A549 (cell line): ENCODE data around the gene XPO5. TPM values are rescaled to one million over a fixed set of nuclear protein-coding genes. Genes with fewer than 3 reads are reported as not detected.

ENCODE experiments used
- ATAC-seq, 2 experiments: fragments of 200-7000 bp in 1 of 2; fragments of >200 bp in 1 of 2; cut with Nextera tagmentation in 1 of 2; cut with Tn5 transposase in 1 of 2; 3 replicates each; pipeline versions ENCODE4 v1.8.0 to v1.9.1; 2018 to 2020; ENCODE audit warnings: mild to moderate bottlenecking in 1 of 2, moderate library complexity in 1 of 2
- CTCF ChIA-PET: fragments of 300-600 bp; sonication (Branson Sonifier 250); formaldehyde crosslinking; extraction: SDS; loops from one replicate; lab custom pipeline; 2021; ENCODE audit warnings: antibody characterized with exemption, inconsistent platforms; lab: Yijun Ruan, JAX
- POLR2A ChIA-PET: fragments of 350-600 bp; formaldehyde crosslinking; extraction: SDS; loops from one replicate; lab custom pipeline; 2021; ENCODE audit warnings: antibody characterized with exemption, inconsistent platforms; lab: Yijun Ruan, JAX
- DNase-seq, 2 experiments: peaks; one replicate each; pipeline versions ENCODE4 v3.0.0 to v3.0.0-alpha.2; 2011 to 2016; ENCODE audit warnings: low read depth in 1 of 2, low spot score in 1 of 2
- FAIRE-seq: peaks from 2 replicates; lab custom pipeline; 2011; peaks lifted over from hg19 to GRCh38; lab: Jason Lieb, UNC
- H3K27ac ChIP-seq, 2 experiments: fragments of >200 bp; sonication (Bioruptor Twin); formaldehyde crosslinking; 3 replicates each; pipeline ENCODE4 v1.5.1; 2016 to 2017
- H3K4me1 ChIP-seq: fragments of >200 bp; sonication (Bioruptor Twin); formaldehyde crosslinking; 3 replicates; pipeline ENCODE4 v1.6.1; 2016
- H3K4me2 ChIP-seq: fragments of >200 bp; sonication (Bioruptor Twin); formaldehyde crosslinking; 3 replicates; pipeline ENCODE4 v1.6.1; 2016
- H3K4me3 ChIP-seq: fragments of >200 bp; sonication (Bioruptor Twin); formaldehyde crosslinking; 3 replicates; pipeline ENCODE4 v1.5.1; 2016
- H3K9me3 ChIP-seq: fragments of >200 bp; sonication (Bioruptor Twin); formaldehyde crosslinking; 3 replicates; pipeline ENCODE4 v1.6.1; 2016
- CHD2 ChIP-seq: fragments of 150-350 bp; IDR thresholded peaks from 2 replicates; pipeline ENCODE4 v1.6.1; 2014; ENCODE audit warnings: low read length; ENCODE audit not compliant: partially characterized antibody
- EHF ChIP-seq: fragments of 250-450 bp; sonication (Bioruptor Pico); IDR thresholded peaks from 2 replicates; pipeline ENCODE4 v1.5.0; 2020; ENCODE audit warnings: mild to moderate bottlenecking
- ESRRA ChIP-seq: fragments of 150-350 bp; IDR thresholded peaks from 2 replicates; pipeline ENCODE4 v1.6.1; 2014; ENCODE audit warnings: mild to moderate bottlenecking, low read length, borderline replicate concordance
- FOSL2 ChIP-seq, 2 experiments: fragments of 450-650 bp in 1 of 2; fragments of >200 bp in 1 of 2; sonication (Bioruptor Twin) in 1 of 2; formaldehyde crosslinking; IDR thresholded peaks; 2 replicates each; pipeline versions ENCODE4 v1.5.0 to v1.6.1; 2016 to 2020; ENCODE audit warnings: mild to moderate bottlenecking in 1 of 2, moderate library complexity in 1 of 2
- FOXS1 ChIP-seq: fragments of 250-450 bp; sonication (Bioruptor Pico); IDR thresholded peaks from 2 replicates; pipeline ENCODE4 v1.5.0; 2020; ENCODE audit warnings: mild to moderate bottlenecking, moderate library complexity
- GATA3 ChIP-seq: IDR thresholded peaks from 2 replicates; pipeline ENCODE4 v1.6.1; 2012; ENCODE audit warnings: borderline replicate concordance
- JUN ChIP-seq, 2 experiments: fragments of >200 bp; sonication (Bioruptor Twin); formaldehyde crosslinking; IDR thresholded peaks; 2 replicates in 1 of 2; 3 replicates in 1 of 2; pipeline ENCODE4 v1.6.1; 2016 to 2017
- KDM1A ChIP-seq: fragments of 200-600 bp; sonication (generic); IDR thresholded peaks from 2 replicates; pipeline ENCODE4 v1.6.1; 2016; ENCODE audit warnings: low read depth, mild to moderate bottlenecking
- KDM5A ChIP-seq: fragments of 200-600 bp; sonication (generic); IDR thresholded peaks from 2 replicates; pipeline ENCODE4 v1.6.1; 2016; ENCODE audit warnings: antibody characterized with exemption, mild to moderate bottlenecking
- NPAS2 ChIP-seq: fragments of 250-450 bp; sonication (Bioruptor Pico); IDR thresholded peaks from 2 replicates; pipeline ENCODE4 v1.8.0; 2022; ENCODE audit warnings: mild to moderate bottlenecking, moderate library complexity, borderline replicate concordance
- NR3C1 ChIP-seq: fragments of >200 bp; sonication (Bioruptor Twin); formaldehyde crosslinking; IDR thresholded peaks from 3 replicates; pipeline ENCODE4 v1.6.1; 2017
- PHF8 ChIP-seq: fragments of 200-600 bp; sonication (generic); IDR thresholded peaks from 2 replicates; pipeline ENCODE4 v1.6.1; 2016; ENCODE audit warnings: low read depth, mild to moderate bottlenecking, antibody characterized with exemption, moderate library complexity, borderline replicate concordance
- RAD21 ChIP-seq, 2 experiments: fragments of >200 bp in 1 of 2; sonication (Bioruptor Twin) in 1 of 2; formaldehyde crosslinking in 1 of 2; IDR thresholded peaks in 1 of 2; conservative IDR thresholded peaks in 1 of 2; 2 replicates in 1 of 2; 3 replicates in 1 of 2; pipeline ENCODE4 v1.6.1; 2012 to 2018; ENCODE audit warnings: inconsistent platforms in 1 of 2
- RFX5 ChIP-seq: fragments of 450-650 bp; IDR thresholded peaks from 2 replicates; pipeline ENCODE4 v1.7.1; 2014; ENCODE audit warnings: antibody characterized with exemption, mild to moderate bottlenecking, moderate library complexity
- ZC3H11A ChIP-seq: fragments of 450-650 bp; IDR thresholded peaks from 2 replicates; pipeline ENCODE4 v1.6.1; 2014; ENCODE audit warnings: antibody characterized with exemption, mild to moderate bottlenecking
- ZSCAN20 ChIP-seq: fragments of 250-450 bp; sonication (Bioruptor Pico); IDR thresholded peaks from 2 replicates; pipeline ENCODE4 v1.8.0; 2022; ENCODE audit warnings: mild to moderate bottlenecking, moderate library complexity
- WGBS: methylation state at CpG from one replicate; pipeline ENCODE4 v1.1.6; 2017; ENCODE audit errors: missing lambda C conversion rate; 5-methylcytosine and 5-hydroxymethylcytosine counted together
- polyA plus RNA-seq, 4 experiments: library from polyadenylated mRNA; depleted of rRNA in 3 of 4; stranded (reverse); fragments of >200 nt; fragmentation: RNase III in 1 of 4; extraction: RNeasy Plus Mini Kit Qiagen cat#74134 plus additional on column Dnase treatment in 1 of 4; gene quantifications; 2 replicates in 3 of 4; 3 replicates in 1 of 4; pipeline ENCODE4 v1.2.3, GENCODE V29; 2011 to 2017
- TF ChIP-seq, protein P1 (sequence below): fragments of 150-350 bp; IDR thresholded peaks from 2 replicates; pipeline ENCODE4 v1.6.1; 2014; ENCODE audit warnings: low read depth, mild to moderate bottlenecking, low read length
- TF ChIP-seq, protein P2 (sequence below): fragments of 450-650 bp; IDR thresholded peaks from 2 replicates; pipeline ENCODE4 v1.6.1; 2014; ENCODE audit warnings: antibody characterized with exemption
- TF ChIP-seq, protein P3 (sequence below): fragments of 250-450 bp; sonication (Bioruptor Pico); IDR thresholded peaks from 2 replicates; pipeline ENCODE4 v1.5.0; 2020; ENCODE audit warnings: low read depth, mild to moderate bottlenecking, moderate library complexity
- TF ChIP-seq, protein P4 (sequence below): fragments of 250-450 bp; sonication (Bioruptor Pico); IDR thresholded peaks from 2 replicates; pipeline ENCODE4 v1.5.0; 2021; ENCODE audit warnings: mild to moderate bottlenecking, moderate library complexity, borderline replicate concordance

XPO5 gene
- polyA plus RNA-seq, 2 of the 4 experiments (the other 2 are of a cell fraction), result 24.8 to 51.0 TPM

DNA sequence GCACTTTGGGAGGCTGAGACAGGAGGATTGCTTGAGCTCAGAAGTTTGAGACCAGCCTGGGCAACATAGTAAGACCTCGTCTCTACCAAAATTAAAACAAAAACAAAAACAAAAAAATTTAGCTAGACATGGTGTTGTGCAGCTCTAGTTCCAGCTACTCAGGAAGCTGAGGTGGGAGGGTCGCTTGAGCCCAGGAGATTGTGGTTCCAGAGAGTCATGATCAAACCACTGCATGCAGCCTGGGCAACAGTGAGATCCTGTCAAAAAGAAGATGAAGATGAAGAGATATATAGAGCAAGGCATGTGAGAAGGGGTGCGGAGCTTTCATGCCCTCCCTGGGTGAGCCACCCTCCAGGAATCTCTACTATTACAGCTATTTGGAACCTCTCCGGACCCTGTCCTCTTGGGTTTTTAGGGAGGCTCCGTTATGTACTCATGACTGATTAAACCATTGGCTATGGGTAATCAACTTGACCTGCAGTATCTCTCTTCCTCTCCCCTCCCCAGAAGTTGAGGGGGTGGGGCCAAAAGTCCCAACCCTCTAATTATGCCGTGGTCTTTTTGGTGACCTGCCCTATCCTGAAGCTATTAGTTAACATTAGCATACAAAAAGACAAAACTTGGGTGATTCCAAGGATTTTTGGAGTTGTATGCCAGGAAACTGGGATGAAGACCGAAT, 9.2 kb upstream of the XPO5 start:
- ChIA-PET CTCF (interaction anchor here (0.6 to 2.0 kb wide), 3 partner anchors 23 to 185 kb away, joined by 3 to 5 read pairs (median 3); partner anchors contain the start of gene VEGFA), POLR2A (no interaction called here)
- DNase-seq (no peak), ATAC-seq (no peak), FAIRE-seq (no peak)
- H3K27ac ChIP-seq, result no peak overlapping the region
- no peaks in the 10 kb centered on the region for H3K4me1 ChIP-seq
- WGBS, result 87% methylated on average over 7 of the region's 7 CpGs
- no peak overlapping the region for H3K4me3 ChIP-seq
- H3K4me2 ChIP-seq, result no peak overlapping the region
- TF ChIP-seq, protein P1, sequence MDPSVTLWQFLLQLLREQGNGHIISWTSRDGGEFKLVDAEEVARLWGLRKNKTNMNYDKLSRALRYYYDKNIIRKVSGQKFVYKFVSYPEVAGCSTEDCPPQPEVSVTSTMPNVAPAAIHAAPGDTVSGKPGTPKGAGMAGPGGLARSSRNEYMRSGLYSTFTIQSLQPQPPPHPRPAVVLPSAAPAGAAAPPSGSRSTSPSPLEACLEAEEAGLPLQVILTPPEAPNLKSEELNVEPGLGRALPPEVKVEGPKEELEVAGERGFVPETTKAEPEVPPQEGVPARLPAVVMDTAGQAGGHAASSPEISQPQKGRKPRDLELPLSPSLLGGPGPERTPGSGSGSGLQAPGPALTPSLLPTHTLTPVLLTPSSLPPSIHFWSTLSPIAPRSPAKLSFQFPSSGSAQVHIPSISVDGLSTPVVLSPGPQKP, result no peak
- TF ChIP-seq ZSCAN20 (CRISPR knock-in tag), result no peak
- no peaks in the 10 kb centered on the region for H3K9me3 ChIP-seq

DNA sequence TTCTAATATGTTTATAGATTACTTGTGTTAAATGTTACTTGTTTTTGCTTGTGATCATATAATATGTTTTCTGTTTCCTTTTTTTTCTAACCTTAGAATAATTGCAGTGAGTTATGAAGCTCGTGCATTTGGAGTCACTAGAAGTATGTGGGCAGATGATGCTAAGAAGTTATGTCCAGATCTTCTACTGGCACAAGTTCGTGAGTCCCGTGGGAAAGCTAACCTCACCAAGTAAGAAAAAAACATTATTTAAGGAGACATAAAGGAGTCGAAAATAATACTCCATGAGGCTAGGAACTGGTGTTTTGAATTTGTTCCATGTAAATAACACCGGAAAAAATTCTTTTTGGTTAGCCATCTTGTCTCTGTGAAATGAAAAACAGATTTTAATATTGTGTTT, 7.1 kb upstream of the XPO5 start:
- CTCF ChIA-PET, result interaction anchor here (0.7 kb wide), 1 partner anchor 25 kb away, joined by 4 read pairs; no protein-coding TSS in a partner anchor
- Histone ChIP-seq H3K9me3 (no peaks in the 10 kb centered on the region), H3K27ac (no peak overlapping the region), H3K4me1 (peaks cover 14% of the 10 kb centered on the region; the same call in 2 of the 3 replicates), H3K4me3 (no peak overlapping the region), H3K4me2 (no peak overlapping the region)
- no peak for FAIRE-seq
- DNase-seq, result no peak
- POLR2A ChIA-PET, result no interaction called here
- WGBS, result 68% methylated on average over 5 of the region's 5 CpGs
- TF ChIP-seq GATA3 (no peak), EHF (CRISPR knock-in tag) (no peak), ESRRA (no peak), RFX5 (no peak), JUN (IDR thresholded peaks at IDR 0.05) (no peak), FOSL2 (IDR thresholded peaks at IDR 0.05) (no peak), FOSL2 (CRISPR knock-in tag; IDR thresholded peaks at IDR 0.05) (no peak), KDM5A (no peak), ZC3H11A (no peak), RAD21 (conservative IDR thresholded peaks at IDR 0.05 in 1 of 2, IDR thresholded peaks at IDR 0.05 in 1 of 2) (no peak), NPAS2 (CRISPR knock-in tag) (no peak), PHF8 (no peak), NR3C1 (no peak), FOXS1 (no peak), KDM1A (no peak), CHD2 (no peak)
- TF ChIP-seq, protein P2, sequence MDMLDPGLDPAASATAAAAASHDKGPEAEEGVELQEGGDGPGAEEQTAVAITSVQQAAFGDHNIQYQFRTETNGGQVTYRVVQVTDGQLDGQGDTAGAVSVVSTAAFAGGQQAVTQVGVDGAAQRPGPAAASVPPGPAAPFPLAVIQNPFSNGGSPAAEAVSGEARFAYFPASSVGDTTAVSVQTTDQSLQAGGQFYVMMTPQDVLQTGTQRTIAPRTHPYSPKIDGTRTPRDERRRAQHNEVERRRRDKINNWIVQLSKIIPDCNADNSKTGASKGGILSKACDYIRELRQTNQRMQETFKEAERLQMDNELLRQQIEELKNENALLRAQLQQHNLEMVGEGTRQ, result no peak
- TF ChIP-seq, protein P3, sequence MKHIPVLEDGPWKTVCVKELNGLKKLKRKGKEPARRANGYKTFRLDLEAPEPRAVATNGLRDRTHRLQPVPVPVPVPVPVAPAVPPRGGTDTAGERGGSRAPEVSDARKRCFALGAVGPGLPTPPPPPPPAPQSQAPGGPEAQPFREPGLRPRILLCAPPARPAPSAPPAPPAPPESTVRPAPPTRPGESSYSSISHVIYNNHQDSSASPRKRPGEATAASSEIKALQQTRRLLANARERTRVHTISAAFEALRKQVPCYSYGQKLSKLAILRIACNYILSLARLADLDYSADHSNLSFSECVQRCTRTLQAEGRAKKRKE (CRISPR knock-in tag), result no peak
- TF ChIP-seq, protein P4, sequence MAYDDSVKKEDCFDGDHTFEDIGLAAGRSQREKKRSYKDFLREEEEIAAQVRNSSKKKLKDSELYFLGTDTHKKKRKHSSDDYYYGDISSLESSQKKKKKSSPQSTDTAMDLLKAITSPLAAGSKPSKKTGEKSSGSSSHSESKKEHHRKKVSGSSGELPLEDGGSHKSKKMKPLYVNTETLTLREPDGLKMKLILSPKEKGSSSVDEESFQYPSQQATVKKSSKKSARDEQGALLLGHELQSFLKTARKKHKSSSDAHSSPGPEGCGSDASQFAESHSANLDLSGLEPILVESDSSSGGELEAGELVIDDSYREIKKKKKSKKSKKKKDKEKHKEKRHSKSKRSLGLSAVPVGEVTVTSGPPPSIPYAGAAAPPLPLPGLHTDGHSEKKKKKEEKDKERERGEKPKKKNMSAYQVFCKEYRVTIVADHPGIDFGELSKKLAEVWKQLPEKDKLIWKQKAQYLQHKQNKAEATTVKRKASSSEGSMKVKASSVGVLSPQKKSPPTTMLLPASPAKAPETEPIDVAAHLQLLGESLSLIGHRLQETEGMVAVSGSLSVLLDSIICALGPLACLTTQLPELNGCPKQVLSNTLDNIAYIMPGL (CRISPR knock-in tag), result no peak
- no peak for ATAC-seq
